Effector CD8-positive, alpha-beta T cell (primary cell): ENCODE data around the gene IRAK2.
"Not testable (repeated sequence)": the region's sequence is repeated elsewhere in the genome, so short reads cannot be mapped to it uniquely, and the experiment has no call there.

Experiments
- DNase-seq: peaks from one replicate; lab custom pipeline; 2025; lab: John Stamatoyannopoulos, UW
- total RNA-seq, 4 experiments: gene quantifications; one replicate each; lab custom pipeline; 2026; lab: John Stamatoyannopoulos, UW

The IRAK2 gene, protein sequence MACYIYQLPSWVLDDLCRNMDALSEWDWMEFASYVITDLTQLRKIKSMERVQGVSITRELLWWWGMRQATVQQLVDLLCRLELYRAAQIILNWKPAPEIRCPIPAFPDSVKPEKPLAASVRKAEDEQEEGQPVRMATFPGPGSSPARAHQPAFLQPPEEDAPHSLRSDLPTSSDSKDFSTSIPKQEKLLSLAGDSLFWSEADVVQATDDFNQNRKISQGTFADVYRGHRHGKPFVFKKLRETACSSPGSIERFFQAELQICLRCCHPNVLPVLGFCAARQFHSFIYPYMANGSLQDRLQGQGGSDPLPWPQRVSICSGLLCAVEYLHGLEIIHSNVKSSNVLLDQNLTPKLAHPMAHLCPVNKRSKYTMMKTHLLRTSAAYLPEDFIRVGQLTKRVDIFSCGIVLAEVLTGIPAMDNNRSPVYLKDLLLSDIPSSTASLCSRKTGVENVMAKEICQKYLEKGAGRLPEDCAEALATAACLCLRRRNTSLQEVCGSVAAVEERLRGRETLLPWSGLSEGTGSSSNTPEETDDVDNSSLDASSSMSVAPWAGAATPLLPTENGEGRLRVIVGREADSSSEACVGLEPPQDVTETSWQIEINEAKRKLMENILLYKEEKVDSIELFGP
- total RNA-seq, result 13.8 to 19.3 (median 15.8) reads per million in 4 experiments

DNA sequence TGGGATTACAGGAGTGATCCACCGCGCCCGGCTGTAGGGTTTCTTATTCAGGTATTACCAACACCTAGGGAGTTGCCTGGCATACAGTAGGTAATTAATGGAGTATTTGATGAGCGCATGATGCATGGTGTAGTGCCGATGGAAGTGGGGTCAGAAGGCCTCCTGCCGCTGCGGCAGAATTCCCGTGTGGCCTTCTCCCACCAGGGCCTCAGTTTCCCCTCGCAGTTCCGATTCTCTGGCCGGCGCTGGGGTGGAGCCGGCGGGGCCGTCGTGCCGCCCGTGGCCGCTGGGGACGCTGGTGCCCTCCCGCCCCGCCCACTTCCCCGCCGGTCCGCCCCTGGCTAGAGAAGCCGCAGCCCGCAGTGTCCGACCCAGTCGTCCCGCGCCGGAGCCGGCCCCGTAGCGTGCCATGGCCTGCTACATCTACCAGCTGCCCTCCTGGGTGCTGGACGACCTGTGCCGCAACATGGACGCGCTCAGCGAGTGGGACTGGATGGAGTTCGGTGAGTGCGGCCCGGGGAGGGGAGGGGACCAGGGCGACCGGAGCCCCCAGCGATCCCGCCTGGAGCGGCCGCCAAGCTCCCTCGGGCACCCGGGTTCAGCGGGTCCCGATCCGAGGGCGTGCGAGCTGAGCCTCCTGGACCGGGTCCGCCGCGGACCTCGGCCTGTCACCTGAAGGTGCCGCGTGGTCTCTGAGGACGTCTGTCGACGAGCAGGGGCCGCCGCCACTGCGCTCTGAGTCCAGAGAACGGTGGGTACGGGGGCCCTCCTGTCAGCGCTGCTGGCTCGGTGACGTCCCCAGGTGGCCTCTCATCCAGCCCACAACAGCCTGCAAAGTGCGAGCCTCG lies at the start of gene IRAK2:
Gene IRAK2 (plus strand): TSS at position 374 of the 848 bp plus-strand sequence. CDS start 36 bp downstream, at position 410.
- DNase-seq, result peak; percentile 30

DNA sequence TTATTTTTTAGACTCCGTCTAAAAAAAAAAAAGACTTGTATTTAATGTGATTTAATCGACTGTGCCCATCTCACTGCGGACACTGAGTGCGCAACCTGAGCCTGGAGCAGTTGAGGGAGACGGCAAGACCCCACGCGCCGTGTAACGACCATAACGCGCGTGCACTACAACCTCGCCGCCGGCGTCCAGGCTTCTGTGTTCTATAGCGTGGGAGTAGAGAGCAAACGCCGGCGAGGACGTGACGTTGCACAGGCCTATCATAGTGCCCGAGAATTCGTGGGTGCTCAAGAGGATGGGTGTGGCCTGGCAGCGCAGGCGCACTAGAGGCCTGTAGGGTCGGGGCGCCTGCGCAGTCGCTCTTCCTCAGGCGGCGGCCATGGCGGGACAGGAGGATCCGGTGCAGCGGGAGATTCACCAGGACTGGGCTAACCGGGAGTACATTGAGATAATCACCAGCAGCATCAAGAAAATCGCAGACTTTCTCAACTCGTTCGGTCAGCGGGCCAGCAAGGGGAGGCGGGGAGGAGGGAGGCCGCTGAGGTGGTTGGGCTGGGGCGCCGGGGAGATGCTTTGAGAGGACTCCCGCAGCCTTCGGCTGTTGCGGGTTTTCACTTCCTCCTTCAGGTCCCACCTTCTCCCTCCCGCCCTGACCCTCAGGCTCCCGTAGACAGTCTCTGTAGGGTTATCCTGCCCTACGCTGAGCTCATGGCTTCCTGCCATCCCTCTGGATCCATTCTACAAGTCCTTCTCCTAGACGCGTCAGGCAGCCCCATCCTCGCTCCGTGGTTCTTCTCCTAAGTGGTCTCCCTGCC lies 49.2 kb upstream of the IRAK2 start, which contains the start of gene BRK1:
Gene BRK1 (plus strand): TSS at position 350 of the 812 bp plus-strand sequence. CDS start 27 bp downstream, at position 377.
- DNase-seq, result peak; percentile 90

DNA sequence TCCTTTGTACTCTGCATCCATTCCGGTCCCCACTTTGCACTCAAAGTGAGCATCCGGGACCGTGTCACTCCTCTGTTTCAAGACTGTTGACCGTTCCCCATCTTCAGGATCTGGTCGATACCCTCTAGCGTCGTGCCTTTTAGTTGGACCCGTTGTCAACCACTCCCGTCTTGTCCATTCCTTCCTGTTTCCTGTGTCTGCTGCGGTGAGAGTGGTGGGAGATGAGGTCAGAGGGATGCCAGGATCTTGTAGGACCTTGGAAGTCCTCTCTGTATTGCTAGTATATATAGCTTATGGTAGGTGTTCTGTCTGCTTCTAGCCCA lies 48.6 kb upstream of the IRAK2 start:
- no peak for DNase-seq

DNA sequence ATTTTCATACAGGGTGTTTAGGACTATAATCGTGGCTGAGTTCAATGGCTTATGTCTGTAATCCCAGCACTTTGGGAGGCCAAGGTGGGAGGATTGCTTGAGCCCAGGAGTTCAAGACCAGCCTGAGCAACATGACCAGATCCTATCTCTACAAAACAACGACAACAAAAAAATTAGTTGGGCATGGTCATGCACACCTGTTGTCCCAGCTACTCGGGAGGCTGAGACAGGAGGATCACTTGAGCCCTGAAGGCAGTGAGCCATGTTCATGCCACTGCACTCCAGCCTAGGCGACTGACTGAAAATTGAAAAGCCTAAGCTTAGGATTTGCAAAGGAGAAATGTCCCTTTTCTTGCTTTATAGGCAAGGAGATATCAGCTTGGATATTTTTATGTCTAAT lies 47.8 kb upstream of the IRAK2 start:
- no peak for DNase-seq

DNA sequence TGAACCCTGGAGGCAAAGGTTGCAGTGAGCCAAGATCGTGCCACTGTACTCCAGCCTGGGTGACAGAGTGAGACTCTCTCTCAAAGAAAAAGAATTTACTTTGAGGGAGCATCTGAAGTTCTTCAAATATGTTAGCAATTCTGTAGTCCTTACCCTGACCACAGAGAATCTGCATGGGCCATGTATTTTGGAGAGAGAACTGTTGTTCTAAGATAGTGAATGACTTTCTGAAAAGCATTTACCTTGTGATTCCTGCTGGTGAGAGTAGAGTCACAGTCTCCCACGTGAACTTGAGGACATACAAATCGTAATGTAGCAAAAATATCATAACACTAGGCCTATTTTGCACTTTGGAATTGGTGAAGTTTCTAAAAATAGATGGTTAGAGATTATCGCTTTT lies 45.3 kb upstream of the IRAK2 start:
- DNase-seq, result no peak

DNA sequence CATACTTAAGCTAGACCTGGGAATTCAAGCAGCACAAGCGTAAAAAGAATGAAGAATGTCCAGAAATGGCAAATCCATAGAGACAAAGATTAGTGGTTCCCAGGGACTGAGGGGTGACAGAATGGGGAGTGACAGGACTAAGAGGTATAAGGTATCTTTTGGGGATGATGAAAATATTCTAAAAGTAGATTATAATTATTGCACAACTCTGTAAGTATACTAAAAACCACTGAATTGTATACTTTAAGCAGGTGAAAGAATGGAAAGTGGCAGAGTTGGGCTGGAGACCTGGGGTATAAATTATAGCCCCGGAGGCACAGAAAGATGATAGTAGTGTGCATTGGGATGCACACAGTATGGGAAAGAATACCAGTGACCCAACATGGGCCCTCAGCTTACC lies 43.7 kb upstream of the IRAK2 start:
- no peak for DNase-seq

DNA sequence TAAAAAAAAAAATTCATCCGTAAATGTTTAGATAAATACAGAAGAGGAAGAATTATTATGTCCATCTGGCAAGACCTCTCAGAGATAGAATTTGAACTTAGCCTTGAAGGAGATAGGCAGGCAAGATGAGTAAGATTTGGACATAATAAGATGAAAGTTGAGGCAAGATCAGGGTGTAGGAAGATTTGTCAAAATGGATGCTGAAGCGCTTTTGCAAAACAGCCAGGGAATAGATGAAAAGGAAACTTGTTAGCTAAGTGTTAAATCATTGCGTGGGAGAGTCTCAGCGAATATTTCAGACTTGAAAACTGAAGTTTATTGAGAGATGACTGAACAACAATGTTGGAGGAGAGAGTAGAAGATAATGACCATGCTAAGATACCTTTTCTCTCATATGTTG lies 42.0 kb upstream of the IRAK2 start:
- DNase-seq, result no peak

DNA sequence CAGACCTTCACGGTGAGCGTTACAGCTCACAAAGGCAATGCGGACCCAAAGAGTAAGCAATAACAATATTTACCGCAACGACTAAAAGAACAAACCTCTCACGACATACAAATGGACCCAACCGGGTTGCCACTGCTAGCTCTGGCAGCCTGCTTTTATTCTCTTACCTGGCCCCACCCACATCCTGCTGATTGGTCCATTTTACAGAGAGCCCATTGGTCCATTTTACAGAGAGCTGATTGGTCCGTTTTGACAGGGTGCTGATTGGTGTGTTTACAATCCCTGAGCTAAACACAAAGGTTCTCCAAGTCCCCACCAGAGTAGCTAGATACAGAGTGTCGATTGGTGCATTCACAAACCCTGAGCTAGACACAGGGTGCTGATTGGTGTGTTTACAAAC lies 28.8 kb upstream of the IRAK2 start:
- not testable (repeated sequence) for DNase-seq

DNA sequence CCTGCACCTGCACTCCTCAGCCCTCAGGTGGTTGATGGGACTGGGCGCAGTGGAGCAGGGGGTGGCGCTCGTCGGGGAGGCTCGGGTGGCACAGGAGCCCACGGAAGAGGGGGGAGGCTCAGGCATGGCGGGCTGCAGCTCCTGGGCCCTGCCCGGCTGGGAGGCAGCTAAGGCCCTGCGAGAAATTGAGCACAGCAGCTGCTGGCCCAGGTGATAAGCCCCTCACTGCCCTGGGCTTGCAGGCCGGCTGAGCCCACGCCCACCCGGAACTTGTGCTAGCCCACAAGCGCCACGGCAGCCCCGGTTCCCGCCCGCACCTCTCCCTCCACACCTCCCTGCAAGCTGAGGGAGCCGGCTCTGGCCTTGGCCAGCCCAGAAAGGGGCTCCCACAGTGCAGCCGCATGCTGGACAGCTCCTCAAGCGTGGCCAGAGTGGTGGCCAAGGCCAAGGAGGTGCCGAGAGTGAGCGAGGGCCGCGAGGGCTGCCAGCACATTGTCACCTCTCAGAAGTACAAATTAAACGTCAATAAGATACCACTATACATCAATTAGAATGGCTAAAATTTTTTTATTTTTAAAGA lies 28.2 kb upstream of the IRAK2 start:
- DNase-seq, result no peak

DNA sequence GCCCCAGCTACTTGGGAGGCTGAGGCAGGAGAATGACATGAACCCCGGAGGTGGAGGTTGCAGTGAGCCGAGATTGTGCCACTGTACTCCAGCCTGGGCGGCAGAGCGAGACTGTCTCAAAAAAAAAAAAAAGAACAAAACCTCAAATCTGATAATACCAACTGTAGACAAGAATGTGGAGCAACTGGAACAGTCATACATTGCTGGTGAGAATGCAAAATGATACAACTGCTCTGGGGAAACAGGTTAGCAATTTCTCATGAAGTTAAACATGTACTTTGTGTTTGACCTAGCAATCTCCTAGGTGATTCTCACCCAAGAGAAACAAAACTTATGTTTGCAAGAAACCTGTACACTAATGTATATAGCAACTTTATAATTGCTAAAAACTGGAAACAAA lies 27.5 kb upstream of the IRAK2 start:
- no peak for DNase-seq

DNA sequence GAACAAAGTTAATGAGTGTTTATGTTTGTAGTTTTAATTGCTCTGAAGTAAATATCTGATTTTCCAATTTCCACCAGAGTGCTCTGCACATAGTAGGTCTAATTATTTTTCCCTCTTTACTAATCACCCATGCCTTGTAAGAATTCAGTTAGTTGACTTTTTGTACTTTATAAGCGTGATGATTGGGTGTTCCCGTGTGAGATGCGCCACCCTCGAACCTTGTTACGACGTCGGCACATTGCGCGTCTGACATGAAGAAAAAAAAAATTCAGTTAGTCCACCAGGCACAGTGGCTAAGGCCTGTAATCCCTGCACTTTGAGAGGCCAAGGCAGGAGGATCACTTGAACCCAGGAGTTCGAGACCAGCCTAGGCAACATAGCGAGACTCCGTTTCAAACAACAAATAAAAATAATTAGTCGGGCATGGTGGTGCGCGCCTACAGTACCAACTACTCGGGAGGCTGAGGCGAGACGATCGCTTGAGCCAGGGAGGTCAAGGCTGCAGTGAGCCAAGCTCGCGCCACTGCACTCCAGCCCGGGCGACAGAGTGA lies 23.6 kb upstream of the IRAK2 start:
- no peak for DNase-seq

DNA sequence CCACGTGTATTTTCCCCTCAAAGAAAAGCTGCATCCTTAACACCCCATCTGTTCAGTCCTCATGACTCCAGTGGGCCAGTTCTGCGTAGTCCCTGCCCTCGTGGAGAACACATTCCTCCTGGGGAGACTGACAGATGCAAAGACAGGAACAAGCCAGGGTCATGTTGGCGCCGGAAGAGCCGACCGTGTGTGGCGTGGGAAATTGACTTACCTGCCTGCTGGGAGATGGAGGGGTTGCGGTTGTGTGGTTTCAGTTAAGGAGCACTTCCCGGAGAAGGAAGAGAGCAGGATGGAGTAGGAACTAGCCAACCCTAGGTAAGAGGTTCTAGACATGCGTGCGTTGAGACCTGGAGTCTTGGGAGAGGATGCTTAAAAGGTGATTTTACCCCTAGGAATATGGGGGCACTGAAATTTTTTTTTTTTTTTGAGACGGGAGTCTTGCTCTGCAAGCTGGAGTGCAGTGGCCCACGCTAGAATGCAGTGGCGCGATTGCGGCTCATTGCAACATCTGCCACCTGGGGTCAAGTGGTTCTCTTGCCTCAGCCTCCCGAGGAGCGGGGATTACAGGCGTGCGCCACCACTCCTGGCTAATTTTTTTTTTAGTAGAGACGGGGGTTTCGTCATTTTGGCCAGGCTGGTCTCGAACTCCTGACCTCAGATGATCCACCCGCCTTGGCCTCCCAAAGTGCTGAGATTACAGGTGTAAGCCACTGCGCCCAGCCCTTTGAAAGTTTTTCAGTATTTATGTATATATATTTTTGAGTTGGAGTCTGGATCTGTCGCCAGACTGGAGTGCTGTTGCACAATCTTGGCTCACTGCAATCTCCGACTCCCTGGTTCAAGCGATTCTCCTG lies 21.8 kb upstream of the IRAK2 start:
- DNase-seq, result no peak

DNA sequence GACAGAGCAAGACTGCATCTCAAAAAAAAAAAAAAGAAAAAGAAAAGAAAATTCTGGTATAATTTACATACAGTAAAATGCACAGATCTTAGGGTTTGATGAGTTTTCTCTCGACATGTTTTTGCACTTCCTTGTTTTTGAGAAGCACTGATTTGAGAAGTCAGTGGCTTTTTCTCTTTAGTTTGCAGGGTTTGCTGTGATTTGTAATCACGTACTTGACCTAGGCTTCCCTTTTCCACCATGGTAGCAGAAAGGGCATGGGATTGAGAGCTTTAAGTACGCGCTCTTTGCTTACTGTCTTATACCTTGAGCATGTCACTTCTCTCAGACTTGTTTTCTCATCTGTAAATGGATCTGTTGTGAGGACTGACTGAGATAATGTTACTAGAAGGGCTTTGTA lies 19.0 kb upstream of the IRAK2 start:
- DNase-seq, result no peak

DNA sequence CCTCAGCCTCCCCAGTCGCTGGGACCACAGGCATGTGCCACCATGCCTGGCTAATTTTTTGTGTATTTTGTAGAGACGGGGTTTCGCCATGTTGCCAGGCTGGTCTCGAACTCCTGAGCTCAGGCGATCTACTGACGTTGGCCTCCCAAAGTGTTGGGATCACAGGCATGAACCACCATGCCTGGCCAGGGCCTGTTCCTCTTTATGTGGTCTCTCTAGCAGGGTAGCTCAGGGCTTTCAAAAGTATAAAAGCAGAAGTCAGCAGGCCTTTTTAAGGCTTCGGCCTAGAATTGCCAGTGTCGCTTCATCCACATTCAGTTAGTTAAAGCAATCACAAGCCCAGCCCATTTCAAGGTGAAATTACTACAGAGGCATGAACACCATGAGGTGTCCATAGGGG lies 15.5 kb upstream of the IRAK2 start:
- DNase-seq, result no peak

DNA sequence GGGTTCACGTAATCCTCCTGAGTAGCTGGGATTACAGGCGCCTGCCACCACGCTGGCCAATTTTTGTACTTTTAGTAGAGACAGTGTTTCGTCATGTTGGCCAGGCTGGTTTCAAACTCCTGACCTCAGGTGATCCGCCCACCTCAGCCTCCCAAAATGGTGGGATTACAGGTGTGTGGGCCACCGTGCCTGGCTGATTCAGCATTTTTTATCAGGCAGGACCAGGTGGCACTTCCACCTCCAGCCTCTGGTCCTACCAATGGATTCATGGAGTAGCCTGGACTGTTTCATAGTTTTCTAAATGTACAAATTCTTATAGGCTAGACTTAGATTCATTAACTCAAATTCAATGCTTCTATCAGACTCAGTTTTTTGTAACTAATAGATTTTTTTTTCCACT lies 13.7 kb upstream of the IRAK2 start:
- no peak for DNase-seq

DNA sequence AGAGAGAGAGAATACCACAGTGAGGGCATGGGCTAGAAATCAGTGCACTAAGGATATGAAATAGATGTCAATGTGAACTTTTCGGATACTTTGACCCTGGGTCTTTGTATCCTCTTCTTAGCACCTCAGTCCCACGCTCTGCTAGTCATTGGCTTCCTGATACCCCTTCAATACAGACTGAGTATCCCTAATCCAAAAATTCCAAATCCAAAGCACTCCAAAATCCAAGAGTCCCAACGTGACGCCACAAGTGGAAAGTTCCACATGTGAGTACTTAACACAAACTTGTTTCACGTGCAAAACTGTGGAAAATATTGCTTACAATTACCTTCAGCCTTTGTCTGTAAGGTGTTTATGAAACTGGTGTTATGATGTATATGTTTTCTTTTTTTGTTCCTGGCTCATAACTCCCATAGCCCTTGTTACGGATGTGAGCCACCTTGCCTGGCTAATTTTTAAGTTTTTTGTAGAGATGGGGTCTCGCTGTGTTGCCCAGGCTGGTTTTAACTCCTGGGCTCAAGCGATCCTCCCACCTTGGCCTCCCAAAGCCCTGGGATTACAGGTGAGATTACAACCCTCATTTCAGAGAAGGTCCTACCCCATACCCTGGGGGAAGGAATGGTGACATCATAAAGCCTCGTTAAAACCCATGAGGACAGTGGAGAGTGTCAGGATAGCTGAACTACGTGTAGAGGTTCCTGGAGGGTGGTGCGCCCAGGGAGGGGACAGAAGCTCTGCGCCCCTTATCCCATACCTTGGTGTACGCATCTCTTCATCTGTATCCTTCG lies 10.2 kb upstream of the IRAK2 start:
- no peak for DNase-seq

DNA sequence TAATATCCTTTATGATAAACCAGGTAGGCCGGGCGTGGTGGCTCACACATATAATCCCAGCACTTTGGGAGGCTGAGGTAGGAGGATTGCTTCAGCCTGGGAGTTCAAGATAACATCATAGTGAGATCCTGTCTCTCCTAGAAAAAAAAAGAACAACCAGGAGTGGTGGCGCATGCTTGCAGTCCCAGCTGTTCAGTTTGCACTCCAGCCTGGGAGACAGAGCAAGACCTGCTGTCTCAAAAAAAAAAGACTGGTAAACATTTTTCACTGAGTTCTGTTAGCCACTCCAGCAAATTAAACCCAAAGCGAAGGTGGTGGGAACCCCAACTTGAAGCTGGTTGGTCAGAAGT lies 9.6 kb upstream of the IRAK2 start:
- DNase-seq, result no peak

DNA sequence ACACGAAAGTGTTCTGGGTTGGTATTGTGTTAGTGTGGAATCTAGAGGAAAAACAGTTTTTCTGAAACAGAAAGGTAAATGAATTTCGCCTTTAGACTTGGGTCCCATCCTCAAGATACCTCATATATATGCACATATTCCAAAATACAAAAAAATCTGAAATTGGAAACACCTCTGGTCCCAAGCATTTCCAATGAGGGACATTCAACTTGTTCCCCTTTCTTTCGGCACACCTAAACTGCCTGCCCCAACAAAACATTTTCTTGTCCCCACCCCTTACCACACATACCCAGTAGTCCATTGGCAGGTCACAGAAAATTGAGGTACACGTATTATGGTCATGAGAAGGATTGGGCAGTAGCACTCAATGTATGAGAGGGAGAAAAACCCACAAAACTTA lies 9.1 kb upstream of the IRAK2 start:
- DNase-seq, result no peak

DNA sequence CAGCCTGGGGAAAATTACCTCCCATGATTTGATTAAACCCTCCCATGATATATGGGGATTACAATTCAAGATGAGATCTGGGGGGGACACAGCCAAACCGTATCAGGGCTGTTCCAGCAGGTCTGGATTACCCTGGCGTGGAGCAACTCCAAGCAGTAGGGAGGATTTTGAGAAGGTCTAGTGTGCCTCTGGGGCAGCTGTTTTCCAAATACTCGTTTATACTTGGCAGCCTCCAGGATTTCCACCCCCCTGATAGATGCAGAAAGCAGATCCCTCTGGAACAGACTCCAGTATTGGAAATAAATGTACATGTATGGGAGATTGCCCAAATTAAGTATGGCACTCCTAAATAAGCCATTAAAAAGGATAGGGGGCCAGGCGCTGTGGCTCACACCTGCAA lies 7.7 kb upstream of the IRAK2 start:
- no peak for DNase-seq
